GM18498 (cell line): ENCODE measurements around the gene SLC45A1.
"Not testable (repeated sequence)": the region's sequence is repeated elsewhere in the genome, so short reads cannot be mapped to it uniquely, and the experiment has no call there.

Experiments
- ATAC-seq: cut with Tn5 transposase; IDR thresholded peaks from one replicate; pipeline ENCODE4 v1.9.1; 2021; ENCODE audit warnings: mild to moderate bottlenecking, moderate library complexity; ENCODE audit not compliant: unreplicated experiment

Gene SLC45A1

DNA sequence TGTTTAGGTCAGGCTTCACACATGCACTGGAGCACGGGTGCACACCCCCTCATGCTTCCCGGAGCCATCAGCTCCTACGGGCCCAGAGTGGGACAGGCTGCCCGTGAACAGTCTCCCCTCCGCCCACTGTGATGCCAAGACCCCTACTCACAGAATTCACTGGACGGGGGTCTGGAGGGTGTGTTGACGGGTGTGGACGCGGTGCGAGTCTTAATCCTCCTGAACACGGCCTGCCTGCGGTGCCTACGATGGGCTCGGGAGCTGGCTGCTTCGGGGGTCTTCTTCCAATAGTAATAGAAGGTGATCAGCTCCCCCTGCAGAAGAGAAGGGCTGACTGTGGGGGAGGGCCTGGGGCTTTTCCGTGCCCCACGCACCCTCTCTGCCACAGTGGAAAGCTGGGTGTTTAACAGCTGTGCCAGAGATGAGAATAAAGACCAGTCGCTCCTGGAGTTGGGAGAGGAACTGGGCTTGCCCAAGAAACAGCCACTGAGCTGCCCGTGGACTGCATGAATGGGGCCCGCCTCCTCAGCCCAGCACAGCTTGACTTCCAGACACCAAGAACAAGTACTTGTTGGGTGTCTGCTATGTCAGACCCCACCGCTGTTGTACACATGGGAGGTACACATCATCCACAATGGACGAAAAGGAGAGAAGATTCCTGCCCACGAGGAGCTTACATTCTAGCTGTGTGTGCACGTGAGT, 47.9 kb downstream of the SLC45A1 start:
- ATAC-seq: no peak

DNA sequence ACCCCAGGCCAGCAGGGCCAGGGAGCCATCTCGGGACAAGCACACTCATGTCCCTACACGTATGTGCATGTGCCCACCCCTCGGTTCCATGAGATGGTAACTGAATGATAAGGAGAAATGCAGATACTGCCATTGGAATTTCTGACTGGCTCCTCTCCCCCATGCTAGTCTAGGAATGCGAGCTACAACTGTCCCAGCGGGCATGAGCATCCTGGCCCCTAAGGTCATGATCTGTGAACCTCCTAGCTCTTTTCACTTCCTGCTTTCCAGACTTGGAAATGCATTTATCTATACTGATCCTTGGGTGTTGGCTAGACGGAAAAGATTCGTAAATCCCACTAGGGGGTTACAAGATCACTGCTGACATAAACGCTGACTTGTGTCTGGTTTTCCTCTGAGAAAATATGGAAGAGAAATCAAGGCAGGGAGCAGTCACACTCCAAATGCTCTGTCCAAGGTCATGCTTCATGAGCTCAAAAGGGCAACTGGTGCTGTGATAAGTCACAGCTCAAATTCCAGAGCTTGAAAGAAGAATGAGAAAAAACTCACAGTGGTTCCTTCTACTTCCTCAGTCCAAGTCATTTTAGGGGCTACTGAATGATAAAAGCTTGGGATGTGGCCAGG, 49.8 kb downstream of the SLC45A1 start:
- ATAC-seq: no peak

DNA sequence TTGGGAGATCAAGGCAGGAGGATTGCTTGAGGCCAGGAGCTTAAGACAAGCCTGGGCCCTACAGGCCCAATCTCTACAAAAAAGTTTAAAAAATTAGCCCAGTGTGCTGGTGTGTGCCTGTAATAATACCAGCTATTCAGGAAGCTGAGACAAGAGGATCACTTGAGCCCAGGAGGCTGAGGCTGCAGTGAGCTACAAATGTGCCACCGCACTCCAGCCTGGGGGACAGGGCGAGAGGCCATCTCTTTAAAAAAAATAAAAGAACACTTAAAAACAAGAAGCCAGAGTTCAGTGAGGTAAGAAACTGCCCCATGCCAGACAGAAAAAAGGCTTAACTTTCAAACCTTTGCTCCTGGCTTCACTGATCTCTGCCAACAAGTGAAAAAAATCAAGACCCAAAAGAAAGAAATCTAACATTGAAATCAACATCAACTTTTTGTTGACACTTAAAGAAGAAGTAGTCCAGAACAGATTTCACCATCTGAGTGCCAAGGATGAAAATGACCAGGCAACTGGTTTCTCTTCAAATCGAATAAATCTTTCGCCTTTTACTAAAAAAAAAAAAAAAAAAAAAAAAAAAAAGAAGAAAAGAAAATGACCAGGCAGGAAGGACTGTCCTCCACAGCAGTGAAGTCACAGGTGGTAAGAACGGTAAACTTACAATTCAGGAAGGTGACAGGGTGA, 51.2 kb downstream of the SLC45A1 start:
- ATAC-seq: no peak

DNA sequence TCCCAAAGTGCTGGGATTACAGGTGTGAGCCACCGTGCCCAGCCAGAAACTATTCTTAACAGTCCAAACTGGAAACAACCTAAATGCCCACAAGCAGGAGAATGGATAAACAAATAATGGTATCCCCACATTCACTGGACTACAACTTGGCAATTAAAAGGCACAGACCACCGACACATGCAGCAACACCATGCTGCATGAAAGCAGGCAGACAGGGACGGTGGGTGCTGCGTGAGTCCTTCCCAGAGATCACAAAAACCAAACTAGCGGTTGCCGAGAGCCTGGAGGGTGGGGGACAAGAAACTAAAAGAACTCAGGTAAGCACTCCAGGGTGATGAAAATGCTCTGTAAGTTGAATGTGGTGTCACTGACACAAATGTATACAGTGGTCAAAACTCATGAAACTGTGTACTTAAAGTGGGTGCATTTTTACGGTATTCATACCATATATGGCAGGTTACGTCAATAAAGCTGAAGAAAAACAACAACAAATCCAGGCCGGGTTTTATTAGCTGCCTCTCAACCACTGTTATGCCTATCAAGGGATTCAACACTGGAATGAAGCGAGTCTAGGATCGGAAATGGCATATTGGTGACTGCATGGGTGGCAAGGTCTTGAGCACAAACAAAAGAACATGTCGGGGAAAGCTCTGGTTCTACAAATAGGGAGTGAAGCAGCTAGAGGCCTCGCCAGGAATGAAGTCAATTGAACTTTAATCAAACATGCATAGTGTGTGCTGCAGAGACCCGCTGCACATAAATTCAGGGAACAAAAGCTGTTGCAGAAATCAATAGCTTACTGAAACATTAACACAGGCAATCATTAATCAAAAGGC, 52.4 kb downstream of the SLC45A1 start:
- ATAC-seq: no peak

DNA sequence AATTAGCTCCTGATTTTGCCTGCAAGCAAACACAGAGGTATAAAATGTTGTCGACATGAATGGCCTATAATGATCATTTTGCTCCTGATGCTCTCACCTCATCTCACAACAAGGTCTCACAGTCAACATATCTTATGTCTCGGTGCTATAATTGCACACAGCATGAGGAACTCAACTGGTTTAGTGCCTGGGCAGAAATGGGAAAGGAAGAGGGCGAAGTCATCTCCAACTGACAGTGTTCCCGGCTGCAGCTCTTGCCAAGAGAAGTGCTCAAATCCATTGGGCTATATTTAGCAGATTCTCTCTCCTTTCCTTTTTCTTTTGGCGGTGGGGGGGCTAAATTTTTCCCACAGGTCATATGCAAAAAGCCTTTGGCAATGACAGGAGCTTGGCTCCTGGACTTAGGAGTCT, 53.0 kb downstream of the SLC45A1 start:
- ATAC-seq: no peak

DNA sequence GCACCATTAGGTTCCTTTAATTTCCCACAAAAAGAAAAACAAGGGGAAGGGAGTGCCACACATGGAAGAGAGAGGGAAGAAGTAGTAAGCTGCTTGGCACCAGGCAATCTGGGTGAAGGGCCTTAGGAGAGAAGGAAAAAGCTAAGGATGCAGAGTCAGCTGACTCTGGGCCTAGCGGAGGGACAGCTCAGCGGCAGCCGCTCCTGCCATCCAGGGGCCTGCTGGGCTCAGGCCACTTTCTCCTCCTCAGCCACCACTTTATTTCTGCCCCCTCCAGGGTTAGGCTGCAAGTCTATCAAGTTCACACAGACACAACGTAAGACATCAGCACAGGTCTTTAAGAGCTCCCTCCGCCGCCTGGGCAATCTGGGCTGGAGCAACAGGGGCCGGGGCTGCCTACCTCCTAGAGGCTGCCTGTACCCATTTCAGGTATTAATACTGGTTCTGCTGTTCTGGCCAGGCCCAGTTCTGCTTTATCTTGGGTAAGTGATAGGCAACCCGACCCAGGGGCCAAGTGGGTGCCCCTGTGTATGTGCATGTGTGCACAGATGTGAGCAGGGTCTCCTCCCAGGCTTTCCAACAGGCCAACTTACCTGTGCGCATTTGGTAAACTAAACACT, 53.6 kb downstream of the SLC45A1 start:
- no peak for ATAC-seq

DNA sequence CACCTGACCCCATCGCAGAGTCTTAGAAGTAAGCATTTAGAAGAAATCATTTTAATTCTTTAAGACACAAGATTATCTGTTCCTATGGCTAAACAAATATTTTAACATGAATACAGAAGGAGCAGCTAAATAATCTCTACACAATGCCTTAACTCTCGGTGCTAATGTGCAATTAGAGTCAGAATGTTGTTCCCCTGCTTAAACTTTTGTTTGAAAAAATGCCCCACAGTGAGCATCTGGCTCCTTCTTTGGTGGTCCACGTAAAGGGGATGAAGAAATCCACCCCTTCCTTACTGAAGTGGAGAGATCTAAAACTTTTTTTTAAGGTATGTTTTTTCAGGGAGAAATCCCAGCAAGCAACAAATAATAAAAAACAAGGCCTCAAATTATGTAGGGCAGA, 55.2 kb downstream of the SLC45A1 start:
- ATAC-seq: no peak

DNA sequence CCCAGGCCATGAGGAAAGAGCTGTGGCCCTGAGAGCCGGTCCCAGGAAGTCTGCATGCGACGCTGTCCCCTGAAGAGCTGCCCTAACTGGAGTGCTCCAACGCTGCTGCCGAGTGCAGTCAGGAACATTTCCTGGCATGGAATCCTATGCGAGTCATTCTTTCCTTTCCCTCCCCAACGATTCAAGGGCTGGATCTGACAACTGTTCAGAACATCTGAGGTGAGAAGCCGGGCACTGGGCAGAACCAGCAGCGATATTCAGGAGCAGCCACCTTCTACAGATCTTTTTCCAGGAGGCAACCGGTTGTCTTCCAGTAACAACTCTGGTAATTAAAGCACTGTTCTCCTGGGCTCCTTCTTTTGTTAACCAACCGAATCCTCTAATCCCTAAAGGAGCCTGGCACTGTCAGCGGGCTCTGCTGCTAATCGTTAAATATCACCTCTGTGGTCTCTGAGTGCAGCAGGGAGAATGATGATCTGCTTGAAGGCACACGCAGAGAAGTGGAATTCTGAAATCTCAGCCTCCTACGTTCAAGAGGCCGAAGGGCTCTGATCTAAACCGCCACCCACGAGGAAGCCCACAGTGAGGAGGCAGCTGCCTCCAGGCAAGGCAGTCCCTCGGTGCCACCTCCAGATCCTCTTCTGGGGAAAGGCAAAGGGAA, 55.8 kb downstream of the SLC45A1 start:
- no peak for ATAC-seq

DNA sequence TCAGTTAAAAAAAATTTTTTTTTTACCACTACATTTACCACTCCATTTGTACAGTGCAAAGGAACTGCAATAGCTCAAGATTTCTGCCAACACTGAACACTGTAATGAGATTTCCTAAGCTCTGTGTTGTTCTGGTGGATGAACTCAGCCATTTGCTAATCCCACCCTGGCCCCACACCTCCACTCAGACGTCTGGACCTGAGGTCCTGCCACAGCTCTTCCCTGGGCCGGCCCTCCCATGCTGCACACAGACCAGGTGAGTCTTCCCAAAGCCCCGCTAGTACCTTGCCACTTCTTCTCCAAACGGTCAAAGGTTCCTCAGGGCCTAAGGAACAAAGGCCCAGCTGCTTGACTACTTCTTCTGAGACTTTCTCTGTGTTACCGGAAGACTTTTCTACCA, 56.4 kb downstream of the SLC45A1 start:
- ATAC-seq: no peak

DNA sequence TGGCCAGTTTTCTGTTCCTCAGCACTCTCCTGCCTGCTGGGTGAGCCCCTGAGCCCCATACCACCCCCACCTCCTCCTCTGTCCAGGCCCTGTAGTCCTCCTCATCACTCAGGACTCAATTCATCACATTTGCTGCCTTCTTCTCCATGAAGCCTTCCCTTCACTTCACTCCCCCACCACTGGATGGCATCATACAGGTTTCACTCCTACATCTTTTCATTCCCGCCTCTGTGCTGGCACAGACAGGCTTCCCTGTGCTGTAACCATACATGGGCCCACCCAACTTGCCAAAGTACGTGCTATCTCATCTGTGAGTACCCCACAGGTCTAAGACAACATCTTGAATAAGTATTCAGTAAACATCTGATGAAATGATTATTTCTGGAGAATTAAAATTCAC, 56.9 kb downstream of the SLC45A1 start:
- no peak for ATAC-seq

DNA sequence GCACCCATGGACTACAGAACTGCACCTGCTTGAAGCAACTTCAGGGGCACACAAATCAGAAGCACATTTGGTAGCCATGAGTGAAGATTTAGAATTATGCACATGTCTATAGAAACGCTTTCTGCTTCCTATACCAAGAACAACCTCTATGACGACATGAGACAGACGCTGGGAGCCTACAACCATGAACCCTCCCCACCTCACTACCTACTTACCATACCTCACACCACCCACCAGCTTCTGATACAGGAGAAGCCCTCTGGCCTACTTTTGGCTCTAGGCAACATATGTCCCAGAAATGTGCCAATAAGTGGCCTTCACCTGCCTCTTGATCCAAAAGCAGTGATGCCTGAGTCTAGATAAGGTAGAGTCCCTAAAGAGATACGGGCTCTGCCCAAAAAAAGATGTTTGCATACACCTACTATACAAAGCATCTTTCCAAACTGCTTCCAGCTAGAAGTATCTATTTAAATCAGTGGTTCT, 58.5 kb downstream of the SLC45A1 start:
- no peak for ATAC-seq

DNA sequence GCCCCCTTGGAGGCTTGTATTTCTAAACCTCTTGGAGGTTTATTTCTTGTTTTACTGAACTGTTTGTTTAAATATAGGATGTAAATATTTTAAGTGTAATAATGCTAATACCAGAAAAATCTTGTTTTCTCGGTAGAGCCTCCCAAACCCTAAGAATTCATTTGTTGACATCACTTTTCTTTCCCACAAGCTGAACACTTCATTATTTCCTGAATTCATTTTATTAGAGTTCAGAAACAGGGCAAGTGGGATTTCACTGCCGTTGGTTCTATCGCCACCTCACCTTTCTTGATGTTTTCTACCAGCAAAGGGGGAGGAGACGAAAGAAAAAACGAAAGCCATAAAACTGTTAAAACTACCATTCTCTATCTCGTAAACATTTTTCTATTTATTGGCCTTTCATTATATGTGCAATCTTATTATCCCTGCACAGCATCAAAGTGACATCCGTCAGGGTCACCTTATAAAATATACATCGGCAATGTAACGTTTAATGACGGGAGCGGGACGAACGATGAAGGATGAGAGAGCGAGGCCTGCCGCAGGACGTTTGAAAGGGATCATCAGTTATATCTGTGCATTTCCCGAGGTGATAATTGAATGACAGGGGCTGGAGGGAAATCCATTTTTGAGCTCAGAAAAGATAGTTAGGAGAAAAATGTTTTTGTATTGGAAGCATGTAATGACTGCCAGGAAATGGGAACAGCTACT, 59.5 kb downstream of the SLC45A1 start:
- no peak for ATAC-seq

DNA sequence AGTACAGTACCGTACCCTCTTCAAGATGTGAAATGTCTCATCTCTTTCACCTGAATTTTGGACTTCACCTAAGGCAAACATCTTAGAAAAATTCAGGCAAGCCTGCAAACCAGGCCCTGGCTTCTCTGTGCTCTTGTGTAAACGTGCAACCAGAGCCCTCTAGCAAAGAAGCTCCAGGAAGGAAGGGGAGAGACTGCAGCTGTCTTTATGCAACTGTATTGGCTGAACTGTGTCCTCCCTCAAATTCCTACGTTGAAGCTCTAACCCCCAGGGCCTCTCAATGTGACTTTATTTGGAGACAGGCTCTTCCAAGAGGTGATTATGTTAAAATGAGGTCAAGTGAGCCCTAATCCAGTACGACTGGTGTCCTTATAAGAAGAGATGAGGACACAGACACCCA, 60.3 kb downstream of the SLC45A1 start:
- no peak for ATAC-seq

DNA sequence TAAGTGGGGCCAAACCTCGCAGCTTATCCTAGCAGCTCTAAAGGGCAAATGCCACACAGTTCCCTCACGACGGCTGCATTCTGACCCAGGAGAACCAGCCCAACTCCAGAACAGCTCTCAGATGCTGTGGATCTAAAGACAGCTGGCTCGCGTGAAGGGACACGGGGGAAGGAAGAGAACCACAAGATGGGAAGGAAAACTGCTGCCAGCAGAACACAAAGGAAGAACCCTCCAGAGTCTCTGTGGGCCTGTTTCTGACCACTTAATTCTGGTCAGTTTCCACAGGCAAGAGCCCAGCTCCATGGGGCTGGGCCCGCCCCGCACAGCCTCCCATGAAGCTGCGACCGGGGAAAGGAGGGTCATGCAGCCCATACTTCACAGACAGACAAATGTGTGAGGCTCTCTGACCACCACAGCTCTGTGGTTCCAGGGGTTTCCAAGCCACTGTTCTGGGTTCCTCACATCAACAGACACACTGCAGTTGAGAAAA, 61.1 kb downstream of the SLC45A1 start:
- no peak for ATAC-seq

DNA sequence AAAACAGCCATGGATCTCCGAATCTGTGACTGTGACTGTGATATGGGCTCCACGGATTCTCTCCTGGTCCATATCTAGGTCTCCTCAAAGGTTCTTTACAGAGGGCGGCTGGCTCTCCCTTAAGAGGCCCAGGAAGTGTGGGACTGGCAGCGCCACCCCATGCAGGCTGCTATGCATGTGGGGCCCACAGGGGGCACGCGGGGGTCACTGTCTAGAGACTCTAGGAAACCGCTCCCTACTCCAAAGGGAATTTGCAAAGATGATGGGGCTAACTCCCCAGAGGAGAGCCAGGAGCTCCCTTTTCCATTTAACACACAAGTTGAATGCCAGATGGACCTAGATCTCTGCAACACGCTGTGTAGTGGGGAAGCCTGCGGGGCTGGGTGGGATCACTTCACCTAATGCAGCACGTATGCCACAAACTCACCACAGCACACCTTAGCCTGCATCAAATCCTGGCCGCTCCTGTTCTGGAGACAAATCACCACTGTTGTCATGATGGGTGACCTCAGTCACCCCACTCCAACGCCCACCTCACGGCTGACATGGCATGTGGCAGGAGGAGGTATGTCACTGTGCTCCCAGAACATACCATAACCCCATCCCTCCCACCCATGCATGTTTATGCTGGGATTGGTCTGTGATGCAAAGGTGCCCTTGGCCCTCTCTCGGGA, 61.7 kb downstream of the SLC45A1 start:
- no peak for ATAC-seq

DNA sequence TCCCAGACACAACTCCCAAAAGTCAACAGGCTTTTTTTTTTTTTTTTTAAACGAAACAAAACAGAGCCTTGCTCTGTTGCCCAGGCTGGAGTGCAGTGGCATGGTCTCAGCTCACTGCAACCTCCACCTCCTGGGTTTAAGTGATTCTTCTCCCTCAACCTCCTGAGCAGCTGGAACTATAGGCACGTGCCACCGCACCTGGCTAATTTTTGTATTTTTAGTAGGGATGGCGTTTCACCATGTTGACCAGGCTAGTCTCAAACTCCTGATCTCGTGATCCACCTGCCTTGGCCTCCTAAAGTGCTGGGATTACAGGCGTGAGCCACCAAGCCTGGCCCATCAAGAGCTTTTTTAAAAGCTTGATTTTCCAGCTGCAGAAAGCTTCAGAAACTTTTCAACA, 62.4 kb downstream of the SLC45A1 start:
- not testable (repeated sequence) for ATAC-seq

DNA sequence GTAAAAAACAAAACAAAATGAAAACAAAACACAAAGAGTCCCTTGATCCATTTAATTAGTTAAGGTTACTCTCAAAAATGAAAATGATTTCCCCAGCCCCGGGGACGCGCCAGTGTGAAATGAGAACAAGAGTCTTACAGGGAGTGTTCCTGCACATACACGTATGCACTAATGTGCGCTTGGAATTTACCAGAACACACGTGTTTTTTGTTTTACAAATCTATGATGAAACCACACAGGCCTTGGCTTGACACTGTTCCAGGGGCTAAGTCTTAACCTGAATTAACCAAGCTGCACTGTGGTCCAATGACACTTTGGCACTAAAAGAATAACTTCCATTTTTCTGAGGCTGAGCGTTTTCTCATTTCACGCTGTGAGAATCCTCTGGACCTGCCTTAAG, 63.7 kb downstream of the SLC45A1 start:
- no peak for ATAC-seq

DNA sequence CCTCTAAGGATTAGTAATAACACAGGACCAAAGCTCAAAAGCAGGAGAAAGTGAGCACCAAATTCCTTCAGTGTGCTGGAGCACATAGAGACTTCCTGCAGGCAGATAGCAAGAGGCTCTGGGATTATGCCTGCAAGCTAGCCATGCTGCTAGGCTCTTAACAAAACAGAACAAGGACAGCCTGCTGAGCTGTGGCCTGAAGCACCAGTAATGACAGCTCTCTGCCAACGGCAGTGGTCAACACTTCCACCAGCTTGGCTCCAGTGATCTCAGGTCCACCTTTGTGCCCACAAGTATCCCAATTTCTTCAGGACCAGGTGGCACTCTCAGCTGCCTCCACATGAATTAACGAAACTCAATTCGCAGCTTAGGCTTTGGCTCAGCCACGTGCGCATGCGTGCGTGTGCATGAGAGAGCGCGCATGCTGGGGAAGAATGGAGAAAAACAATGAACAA, 64.2 kb downstream of the SLC45A1 start:
- no peak for ATAC-seq
